GM19240 (cell line): ENCODE data around the gene DDX1.
"Not testable (repeated sequence)": the region's sequence is repeated elsewhere in the genome, so short reads cannot be mapped to it uniquely, and the experiment has no call there.

Experiments
- DNase-seq: peaks from one replicate; pipeline ENCODE4 v3.0.0; 2011; ENCODE audit warnings: low spot score; ENCODE audit not compliant: insufficient read length

The DDX1 gene

DNA sequence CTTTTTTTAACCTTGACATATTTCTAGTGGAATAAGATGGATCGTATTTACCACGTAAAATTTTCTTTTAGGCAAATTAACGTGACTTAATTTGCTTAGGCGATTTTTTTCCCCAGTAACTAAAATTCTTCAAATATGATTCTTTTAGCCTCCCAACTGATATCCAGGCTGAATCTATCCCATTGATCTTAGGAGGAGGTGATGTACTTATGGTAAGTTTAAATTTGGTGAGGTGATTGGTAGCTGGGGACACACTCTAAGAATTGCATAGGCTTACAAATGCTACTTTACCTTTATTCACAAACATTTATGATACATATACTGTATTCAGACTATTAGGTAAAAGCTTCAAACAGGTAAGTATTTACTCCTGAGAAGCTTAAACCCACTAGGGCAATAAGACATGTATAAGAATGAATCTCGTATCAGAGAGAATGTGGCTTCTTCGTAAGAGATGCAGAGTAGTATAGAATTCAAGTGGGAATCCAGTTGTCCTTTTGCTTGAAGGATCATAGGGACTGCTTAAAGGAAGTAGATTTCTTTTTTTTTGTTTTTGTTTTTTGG lies 3.8 kb downstream of the DDX1 start:
- no peak for DNase-seq

- DNase-seq, result no peak
Measured at GRCh38 chr2:15595936-15596335, 4.3 kb downstream of the DDX1 start.

- no peak for DNase-seq
Measured at GRCh38 chr2:15596350-15596749, 4.7 kb downstream of the DDX1 start.

- no peak for DNase-seq
Measured at GRCh38 chr2:15596968-15597367, 5.3 kb downstream of the DDX1 start.

DNA sequence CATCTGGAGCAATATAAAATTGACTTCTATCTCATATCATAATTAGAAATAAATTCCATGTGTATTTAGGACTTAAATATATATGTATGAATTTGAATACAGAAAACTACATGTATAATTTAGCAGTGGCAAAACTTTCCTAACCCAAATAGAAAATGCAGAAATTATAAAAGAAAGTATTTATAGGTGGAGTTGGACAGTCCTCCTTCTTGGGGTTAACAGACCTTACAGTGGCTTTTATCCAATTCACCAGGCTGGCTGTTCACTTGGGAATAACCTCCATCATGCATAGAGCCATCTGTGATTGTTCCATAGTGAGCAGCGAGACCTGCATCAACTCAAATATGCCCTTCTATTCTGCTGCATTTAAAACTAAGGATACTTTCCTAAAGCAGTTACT lies 8.3 kb downstream of the DDX1 start:
- no peak for DNase-seq

DNA sequence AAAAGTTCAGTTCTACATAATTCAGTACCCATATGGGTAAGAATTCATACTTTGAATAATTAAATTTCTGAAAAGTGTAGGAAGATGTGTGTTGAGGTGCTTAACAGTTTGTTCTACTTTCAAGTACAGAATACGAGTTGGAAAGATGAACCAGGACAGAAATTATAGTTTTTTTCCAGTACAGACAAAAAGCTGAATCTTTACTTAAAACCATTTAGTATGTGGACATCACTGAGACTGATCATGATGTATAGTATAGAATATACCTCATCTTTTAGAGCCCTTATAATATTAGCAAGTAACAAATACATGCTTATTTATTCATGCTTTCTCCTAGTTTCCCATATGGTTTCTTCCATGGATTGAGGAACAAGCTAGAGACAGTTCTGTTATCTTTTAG lies 10.0 kb downstream of the DDX1 start:
- no peak for DNase-seq

GRCh38 chr2:15602393-15602792 lies 10.7 kb downstream of the DDX1 start:
- no peak for DNase-seq

DNA sequence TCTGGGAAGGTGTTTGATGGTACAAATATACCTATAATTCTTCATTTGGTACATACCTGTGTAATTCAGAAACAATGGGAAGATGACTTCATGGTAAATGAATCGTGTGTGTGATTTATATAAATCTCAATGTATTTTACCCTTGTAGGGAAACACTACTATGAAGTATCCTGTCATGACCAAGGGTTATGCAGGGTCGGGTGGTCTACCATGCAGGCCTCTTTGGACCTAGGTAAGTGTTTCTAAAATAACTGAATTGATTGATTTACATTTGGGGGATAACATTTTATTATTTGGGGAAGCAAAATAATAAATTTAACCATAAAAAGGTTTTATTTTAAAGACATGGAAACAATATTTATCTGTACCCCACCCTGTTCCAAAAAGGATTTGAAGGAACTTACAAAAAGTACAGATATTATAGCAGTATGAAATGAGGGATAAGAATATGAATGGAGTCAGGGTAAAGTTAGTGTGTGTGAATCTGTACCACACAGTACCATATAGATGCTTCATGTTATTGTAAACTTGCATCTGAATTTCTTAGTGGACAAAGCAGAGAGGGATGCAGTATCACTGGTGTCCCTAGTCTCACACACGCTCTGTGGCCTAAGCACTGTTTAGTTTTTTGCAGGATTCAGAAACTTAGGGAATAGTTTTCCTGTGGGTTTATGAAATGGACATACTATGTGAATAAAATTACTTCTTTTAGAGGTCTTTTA lies 11.5 kb downstream of the DDX1 start:
- DNase-seq, result no peak

GRCh38 chr2:15603948-15604347 lies 12.3 kb downstream of the DDX1 start:
- no peak for DNase-seq

DNA sequence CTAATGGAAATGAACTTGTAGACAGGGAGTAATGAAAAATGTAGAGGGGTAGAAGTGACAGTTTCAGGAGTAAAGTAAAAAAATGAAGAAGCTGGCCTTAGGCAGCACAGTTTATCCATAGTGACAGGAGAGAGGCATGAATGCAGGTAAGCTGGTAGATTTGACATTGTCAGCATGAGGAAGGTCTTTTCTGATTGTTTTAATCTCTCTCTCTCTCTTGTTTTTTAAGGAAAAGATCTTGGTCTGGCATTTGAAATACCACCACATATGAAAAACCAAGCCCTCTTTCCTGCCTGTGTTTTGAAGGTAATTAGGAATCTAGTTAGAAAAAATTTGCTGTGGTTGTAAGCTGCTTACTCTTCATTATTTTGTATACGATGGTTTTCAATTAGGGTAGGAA lies 14.1 kb downstream of the DDX1 start:
- no peak for DNase-seq

- DNase-seq, result no peak
Measured at GRCh38 chr2:15606481-15607441, 15.1 kb downstream of the DDX1 start.

GRCh38 chr2:15607709-15608391 lies 16.2 kb downstream of the DDX1 start:
- no peak for DNase-seq

DNA sequence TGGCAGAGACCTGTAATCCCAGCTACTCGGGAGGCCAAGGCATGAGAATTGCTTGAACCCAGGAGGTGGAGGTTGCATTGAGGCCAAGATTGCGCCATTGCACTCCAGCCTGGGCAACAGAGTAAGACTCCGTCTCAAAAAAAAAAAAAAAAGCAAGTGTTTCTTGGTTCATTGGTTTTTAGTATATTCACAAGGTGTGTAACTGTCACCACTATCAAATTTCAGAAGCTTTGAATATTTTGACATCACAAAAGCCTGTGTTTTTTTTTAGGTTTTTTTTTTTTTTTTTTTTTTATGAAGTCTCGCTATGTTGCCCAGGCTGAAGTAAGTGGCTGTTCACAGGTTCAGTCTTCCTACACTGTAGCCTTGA lies 16.7 kb downstream of the DDX1 start:
- DNase-seq, result no peak

GRCh38 chr2:15609341-15610042 lies 17.8 kb downstream of the DDX1 start:
- DNase-seq, result no peak

GRCh38 chr2:15610430-15610952 lies 18.8 kb downstream of the DDX1 start:
- DNase-seq, result no peak

DNA sequence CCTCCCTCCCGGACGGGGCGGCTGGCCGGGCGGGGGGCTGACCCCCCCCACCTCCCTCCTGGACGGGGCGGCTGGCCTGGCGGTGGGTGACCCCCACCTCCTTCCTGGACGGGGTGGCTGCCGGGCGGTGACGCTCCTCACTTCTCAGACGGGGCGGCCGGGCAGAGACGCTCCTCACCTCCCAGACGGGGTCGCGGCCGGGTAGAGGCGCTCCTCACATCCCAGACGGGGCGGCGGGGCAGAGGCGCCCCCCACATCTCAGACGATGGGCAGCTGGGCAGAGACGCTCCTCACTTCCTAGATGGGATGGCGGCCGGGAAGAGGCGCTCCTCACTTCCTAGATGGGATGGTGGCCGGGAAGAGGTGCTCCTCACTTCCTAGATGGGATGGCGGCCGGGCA lies 20.4 kb downstream of the DDX1 start:
- not testable (repeated sequence) for DNase-seq

GRCh38 chr2:15613736-15614429 lies 22.2 kb downstream of the DDX1 start:
- DNase-seq, result no peak

DNA sequence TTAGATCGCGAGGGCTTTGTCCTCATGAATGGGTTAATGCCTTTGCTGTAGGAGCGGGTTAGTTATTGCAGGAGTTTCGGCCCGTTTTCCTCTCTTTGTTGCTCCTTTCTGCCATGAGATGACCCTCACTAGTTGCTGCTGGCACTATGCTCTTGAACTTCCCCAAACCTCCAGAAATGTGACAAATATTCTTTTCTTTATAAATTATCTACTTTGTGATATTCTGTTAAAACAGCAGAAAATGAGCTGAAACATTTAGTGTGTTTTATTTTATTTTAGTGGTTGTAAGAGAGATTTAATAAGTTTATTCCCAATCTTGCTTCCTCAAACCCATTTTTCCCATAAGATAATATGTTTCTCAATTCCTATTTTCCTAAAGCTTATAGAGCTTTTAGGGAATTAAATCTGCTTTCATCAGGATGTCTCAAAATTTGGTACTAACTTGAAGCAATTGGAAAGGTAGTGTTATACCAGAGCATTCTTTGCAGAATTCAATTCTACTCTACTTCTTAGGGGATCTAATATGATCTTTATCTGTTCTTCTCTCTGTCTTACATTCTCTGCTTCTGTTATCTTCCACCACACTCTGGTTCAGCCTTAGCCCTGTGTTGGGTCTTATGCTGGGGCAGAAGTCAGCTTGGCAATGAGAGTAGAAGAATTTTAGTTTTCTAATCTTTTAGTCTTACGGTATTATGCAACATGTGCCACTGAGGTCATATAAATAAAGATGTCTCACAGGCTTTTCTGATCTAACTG lies 23.1 kb downstream of the DDX1 start:
- no peak for DNase-seq

DNA sequence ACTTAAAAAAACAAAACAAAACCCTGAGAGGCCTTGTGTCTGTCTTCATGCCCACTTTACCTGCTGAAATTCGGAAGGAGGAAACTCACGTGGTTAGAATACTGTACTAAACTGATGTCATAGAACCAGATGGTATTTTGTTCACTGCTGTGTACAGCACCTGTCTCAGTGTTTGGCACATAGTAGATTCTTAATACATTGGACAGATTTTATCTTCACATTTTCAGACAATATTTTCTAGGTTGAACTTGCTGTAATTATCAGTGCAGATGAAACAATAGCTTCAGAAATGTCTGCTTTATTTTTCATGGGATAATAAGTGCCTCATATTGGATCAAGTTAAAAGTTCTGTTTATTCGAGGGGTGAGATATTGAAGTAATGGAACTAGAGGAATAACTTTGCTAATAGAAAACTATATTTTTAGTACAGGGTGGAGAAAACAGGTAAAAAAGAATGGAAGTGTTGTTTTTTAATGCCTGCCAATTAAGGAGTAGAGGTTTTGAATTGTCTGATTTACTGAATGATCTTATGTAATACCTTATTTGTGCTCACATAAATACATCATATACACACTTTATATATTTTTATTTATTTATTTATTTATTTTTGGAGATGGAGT lies 23.7 kb downstream of the DDX1 start:
- no peak for DNase-seq
